ENCODE results near the gene SHISAL2A. TPM values are rescaled to one million over a fixed set of nuclear protein-coding genes. Genes with fewer than 3 reads are reported as not detected.

The SHISAL2A gene
- polyA plus RNA-seq, 3 donors from 2014 or later, result 5.0 to 12.8 (median 9.9) TPM

Other genes starting within 250 kb of the SHISAL2A start
- 1 to 10 TPM in 1 of 3 donors, under 1 TPM in 2; 0.46 to 1.2 (median 0.58) TPM for gene ORC1, start 228.7 kb upstream of the SHISAL2A start, polyA plus RNA-seq
- 10 to 100 TPM; 34.3 to 56.6 (median 42.0) TPM for gene PRPF38A, start 228.6 kb upstream of the SHISAL2A start, polyA plus RNA-seq
- gene TUT4, start 80.1 kb upstream of the SHISAL2A start, polyA plus RNA-seq, result 10 to 100 TPM; 14.5 to 36.0 (median 23.0) TPM
- 10 to 100 TPM; 31.2 to 35.6 (median 31.9) TPM for gene GPX7, start 30.8 kb upstream of the SHISAL2A start, polyA plus RNA-seq
- gene COA7, start 65.2 kb downstream of the SHISAL2A start, polyA plus RNA-seq, result 1 to 10 TPM; 2.7 to 5.9 (median 5.9) TPM
- 1 to 10 TPM; 1.1 to 8.9 (median 5.0) TPM for gene ZYG11B, start 93.3 kb downstream of the SHISAL2A start, polyA plus RNA-seq
- not detected for gene ZYG11A, start 209.6 kb downstream of the SHISAL2A start, polyA plus RNA-seq